ENCODE data around the gene MAP3K20.

MAP3K20 gene

GRCh38 chr2:173050684-173051083 is 25.0 kb upstream of the MAP3K20 start:
- peak; percentile 70 for DNase-seq (ENCODE audit: low read depth)
- H3K4me3 ChIP-seq (ENCODE audit: low read length), result no peak overlapping the region
- TF ChIP-seq, protein P1, sequence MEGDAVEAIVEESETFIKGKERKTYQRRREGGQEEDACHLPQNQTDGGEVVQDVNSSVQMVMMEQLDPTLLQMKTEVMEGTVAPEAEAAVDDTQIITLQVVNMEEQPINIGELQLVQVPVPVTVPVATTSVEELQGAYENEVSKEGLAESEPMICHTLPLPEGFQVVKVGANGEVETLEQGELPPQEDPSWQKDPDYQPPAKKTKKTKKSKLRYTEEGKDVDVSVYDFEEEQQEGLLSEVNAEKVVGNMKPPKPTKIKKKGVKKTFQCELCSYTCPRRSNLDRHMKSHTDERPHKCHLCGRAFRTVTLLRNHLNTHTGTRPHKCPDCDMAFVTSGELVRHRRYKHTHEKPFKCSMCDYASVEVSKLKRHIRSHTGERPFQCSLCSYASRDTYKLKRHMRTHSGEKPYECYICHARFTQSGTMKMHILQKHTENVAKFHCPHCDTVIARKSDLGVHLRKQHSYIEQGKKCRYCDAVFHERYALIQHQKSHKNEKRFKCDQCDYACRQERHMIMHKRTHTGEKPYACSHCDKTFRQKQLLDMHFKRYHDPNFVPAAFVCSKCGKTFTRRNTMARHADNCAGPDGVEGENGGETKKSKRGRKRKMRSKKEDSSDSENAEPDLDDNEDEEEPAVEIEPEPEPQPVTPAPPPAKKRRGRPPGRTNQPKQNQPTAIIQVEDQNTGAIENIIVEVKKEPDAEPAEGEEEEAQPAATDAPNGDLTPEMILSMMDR (IDR thresholded peaks at IDR 0.05; ENCODE audit: insufficient read depth, low read depth, low read length, missing control alignments), result no peak

DNA sequence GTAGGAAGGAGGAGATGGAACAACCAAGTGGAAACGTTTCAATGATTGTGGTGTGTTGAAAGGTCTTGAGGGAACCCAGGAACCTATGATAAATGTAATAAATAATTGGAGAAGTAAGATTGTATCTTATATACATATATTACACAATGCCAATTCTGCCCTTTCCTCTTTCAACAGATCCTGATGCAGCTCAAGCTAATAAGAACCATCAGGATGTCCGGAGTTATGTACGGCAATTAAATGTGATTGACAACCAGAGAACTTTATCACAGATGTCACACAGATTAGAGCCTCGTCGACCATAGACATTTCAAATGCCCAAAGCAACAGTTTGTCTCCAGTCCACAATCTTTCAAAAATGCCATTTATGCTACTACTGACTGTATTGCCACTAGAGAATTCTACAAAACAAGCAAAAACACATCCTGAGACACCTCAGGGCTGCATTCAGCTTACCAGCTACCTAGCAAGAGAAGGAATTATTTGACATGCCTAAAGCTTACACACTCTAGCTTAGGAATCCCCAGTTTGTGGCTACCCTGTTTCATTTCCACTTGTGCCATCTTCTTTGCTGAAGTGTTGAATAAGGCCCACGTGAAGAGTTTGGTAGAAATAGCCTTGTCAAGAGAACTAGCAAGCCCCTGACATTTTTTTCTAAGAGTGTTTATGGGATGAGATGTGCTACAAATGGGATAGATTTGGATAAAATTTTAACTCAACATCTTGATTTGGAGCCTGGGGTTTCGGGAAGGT is 24.0 kb upstream of the MAP3K20 start:
- H3K4me3 ChIP-seq (ENCODE audit: low read length), result no peak overlapping the region
- DNase-seq (ENCODE audit: low read depth), result no peak
- TF ChIP-seq, protein P1 (IDR thresholded peaks at IDR 0.05; ENCODE audit: insufficient read depth, low read depth, low read length, missing control alignments), result no peak

DNA sequence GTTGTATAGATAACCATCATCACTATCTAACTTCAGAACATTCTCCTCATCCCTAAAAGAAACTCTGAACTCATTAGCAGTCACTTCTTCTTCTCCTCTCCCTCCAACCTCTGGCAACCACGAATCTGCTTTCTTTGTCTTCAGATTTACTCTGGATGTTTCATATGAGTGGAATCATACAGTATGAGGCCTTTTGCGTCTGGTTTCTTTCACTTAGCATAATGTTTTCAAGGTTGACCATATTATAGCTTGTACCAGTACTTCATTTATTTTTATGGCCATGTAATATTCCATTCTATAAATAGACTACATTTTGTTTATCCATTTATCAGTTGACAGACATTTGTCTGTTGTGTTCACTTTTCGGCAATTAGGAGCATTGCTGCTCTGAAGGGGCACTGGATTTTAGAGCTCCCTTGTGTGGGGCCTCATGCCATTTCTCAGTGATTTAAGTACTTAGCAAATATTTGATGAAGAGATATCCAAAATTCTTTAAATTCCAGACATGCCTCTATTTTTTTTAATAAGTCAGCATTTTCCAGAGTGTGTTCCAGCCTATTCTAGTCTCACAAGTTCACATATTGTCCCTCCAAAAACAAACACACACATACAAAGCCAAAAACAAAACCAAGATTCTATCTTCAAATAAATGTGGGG is 22.5 kb upstream of the MAP3K20 start:
- DNase-seq (ENCODE audit: low read depth), result no peak
- TF ChIP-seq, protein P1 (IDR thresholded peaks at IDR 0.05; ENCODE audit: insufficient read depth, low read depth, low read length, missing control alignments), result no peak
- H3K4me3 ChIP-seq (ENCODE audit: low read length), result no peak overlapping the region

DNA sequence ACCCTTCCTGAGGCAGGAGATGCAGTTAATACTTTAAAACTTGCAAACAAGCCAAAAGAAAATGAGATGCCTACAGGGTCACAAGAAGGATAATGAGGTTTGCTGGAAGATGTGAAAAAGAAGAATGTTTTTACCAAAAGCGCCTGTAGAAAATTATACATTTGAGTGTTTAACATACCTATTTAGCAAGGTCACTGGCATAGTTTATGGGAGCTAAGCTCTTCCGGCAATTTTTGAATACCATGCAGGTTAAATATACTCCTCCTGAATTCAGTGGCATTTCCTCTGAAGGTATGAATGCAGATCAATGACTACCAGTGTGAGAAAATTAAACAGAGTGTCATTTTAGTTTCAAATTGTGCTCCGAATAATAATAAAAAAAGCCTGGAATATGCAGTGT is 21.2 kb upstream of the MAP3K20 start:
- no peak for DNase-seq (ENCODE audit: low read depth)
- TF ChIP-seq, protein P1 (IDR thresholded peaks at IDR 0.05; ENCODE audit: insufficient read depth, low read depth, low read length, missing control alignments), result no peak

DNA sequence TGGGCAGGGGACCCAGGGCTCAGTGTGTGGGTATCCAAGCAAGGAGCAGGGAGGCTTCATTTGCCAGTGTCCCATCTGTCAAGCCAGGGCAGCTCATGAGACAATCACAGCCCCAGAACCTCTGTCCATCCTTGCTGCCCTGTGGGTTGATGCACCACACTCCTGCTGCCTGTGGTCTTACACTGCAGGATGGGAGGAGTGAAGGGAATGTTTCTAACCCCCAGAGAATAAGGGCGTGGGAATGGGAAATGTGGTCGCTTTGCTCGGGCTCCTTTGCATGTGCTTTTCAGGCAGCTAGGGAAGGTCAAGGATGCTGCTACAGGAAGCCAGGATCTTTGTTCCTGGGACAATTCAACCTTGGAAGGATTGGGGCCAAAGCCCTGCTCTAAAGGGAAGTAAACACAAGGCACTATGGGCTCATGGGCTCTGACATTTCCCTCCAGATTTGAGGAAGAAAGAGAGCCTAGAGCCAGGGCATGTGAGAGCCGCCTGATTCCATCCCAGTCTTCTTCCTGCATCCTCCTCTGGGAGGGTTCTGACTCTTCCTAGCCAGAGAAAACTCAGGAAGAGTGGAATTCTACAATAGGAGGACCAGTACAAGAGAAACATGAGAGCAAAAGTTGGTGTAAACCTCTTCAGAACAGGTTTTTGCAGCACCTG is 18.8 kb upstream of the MAP3K20 start:
- TF ChIP-seq, protein P1 (IDR thresholded peaks at IDR 0.05; ENCODE audit: insufficient read depth, low read depth, low read length, missing control alignments), result no peak
- no peak overlapping the region for H3K4me3 ChIP-seq (ENCODE audit: low read length)
- no peak for DNase-seq (ENCODE audit: low read depth)

More for the DNA sequence above, 21.2 kb upstream of the MAP3K20 start:
- H3K4me3 ChIP-seq (ENCODE audit: low read length), result no peak overlapping the region

DNA sequence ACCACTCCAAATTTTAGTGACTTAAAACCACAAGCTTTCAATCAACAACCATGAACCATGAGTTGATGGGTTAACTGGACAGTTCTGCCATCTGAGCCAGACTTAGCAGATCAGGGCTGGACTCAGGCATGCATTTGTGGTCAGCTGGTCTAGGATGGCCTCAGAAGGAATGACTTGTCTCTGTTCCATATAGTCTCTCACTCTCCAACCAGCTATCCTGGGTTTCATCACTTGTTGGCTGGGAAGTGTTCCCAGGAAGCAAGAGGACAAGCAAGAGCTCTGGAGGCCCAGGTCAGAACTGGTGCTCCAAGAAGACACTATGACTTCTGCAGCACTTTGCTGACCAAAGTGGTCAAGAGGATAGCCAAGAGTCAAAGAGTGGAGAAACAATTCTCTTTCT is 17.5 kb upstream of the MAP3K20 start:
- TF ChIP-seq, protein P1 (IDR thresholded peaks at IDR 0.05; ENCODE audit: insufficient read depth, low read depth, low read length, missing control alignments), result no peak
- no peak for DNase-seq (ENCODE audit: low read depth)
- H3K4me3 ChIP-seq (ENCODE audit: low read length), result no peak overlapping the region

All from epithelial cell of esophagus (primary cell).